ENCODE measurements around the gene GRAMD1B.

DNA sequence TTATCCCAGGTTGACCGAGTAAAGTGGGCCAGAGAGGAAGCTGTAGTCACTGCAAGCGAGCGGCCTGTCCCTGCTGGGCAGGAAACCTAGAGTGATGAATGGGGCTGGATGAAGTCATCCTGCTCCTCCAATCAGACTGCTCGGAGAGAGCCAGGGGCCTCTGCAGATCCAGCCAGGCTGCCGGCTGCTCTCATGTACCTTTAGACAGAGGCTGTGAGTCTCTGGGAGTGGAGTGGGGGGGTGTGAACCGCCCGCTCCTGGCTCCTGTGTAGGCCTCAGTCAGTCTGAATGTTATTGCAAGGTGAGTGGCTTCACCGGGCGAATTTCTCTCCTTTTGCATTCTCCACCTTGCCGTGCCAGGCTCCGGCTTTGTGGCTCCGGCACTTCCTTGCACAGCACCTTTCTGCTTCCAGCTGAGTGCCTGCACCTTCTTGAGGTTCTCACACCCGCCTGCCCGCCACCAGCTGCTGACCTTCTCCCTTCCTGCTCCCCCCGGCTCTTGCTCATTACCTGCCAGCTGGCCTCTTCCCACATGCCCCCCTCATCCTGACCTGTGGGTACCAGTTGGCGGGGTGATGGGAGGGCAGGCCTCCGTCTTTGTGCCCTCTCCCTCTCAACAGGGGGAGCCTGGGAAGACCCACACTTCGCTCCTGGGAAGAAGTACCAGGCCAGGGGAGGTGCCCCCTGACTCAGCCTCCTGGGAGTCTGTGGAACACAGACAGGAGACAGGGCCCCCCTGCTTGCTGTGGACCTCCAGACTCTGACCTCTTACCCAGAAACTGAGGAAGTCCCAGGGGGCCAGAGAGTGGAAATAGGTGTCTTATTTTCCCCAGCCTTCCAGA lies 79.9 kb downstream of the GRAMD1B start:
- TF ChIP-seq, protein P1, sequence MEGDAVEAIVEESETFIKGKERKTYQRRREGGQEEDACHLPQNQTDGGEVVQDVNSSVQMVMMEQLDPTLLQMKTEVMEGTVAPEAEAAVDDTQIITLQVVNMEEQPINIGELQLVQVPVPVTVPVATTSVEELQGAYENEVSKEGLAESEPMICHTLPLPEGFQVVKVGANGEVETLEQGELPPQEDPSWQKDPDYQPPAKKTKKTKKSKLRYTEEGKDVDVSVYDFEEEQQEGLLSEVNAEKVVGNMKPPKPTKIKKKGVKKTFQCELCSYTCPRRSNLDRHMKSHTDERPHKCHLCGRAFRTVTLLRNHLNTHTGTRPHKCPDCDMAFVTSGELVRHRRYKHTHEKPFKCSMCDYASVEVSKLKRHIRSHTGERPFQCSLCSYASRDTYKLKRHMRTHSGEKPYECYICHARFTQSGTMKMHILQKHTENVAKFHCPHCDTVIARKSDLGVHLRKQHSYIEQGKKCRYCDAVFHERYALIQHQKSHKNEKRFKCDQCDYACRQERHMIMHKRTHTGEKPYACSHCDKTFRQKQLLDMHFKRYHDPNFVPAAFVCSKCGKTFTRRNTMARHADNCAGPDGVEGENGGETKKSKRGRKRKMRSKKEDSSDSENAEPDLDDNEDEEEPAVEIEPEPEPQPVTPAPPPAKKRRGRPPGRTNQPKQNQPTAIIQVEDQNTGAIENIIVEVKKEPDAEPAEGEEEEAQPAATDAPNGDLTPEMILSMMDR (IDR thresholded peaks at IDR 0.05) = no peak
- no peak for TF ChIP-seq EZH2 (IDR thresholded peaks at IDR 0.05; ENCODE audit: borderline replicate concordance, insufficient read depth, low read depth, low read length, poor library complexity, severe bottlenecking)
